Left lung (tissue), 10 donors: ENCODE data around the gene HAAO. TPM values are rescaled to one million over a fixed set of nuclear protein-coding genes. Genes with fewer than 3 reads are reported as not detected.

Experiments
- ATAC-seq: fragments of 200-7000 bp; cut with Tn5 transposase; one replicate; pipeline ENCODE4 v1.9.1; 2020; ENCODE audit warnings: moderate library complexity
- DNase-seq, 4 donors: peaks; one replicate each; pipeline ENCODE4 v3.0.0-alpha.2; 2013 to 2020
- H3K27ac ChIP-seq, 2 donors: fragments of 200-600 bp; sonication (generic) in 1 of 2; one replicate each; pipeline versions ENCODE4 v1.5.0 to v1.8.0; 2020 to 2021
- H3K27me3 ChIP-seq, 2 donors: fragments of 200-600 bp; sonication (generic) in 1 of 2; one replicate each; pipeline versions ENCODE4 v1.5.0 to v1.8.0; 2020 to 2021
- H3K36me3 ChIP-seq, 2 donors: fragments of 200-600 bp; sonication (generic) in 1 of 2; one replicate each; pipeline versions ENCODE4 v1.5.0 to v1.8.0; 2020 to 2021
- H3K4me1 ChIP-seq, 2 donors: fragments of 200-600 bp; one replicate each; pipeline ENCODE4 v1.8.0; 2021
- H3K4me3 ChIP-seq, 2 donors: fragments of 200-600 bp; sonication (generic) in 1 of 2; one replicate each; pipeline versions ENCODE4 v1.5.0 to v1.8.0; 2020 to 2021; ENCODE audit warnings: mild to moderate bottlenecking in 1 of 2
- H3K9me3 ChIP-seq, 2 donors: fragments of 200-600 bp; sonication (generic) in 1 of 2; one replicate each; pipeline versions ENCODE4 v1.5.0 to v1.8.0; 2020 to 2021
- CTCF ChIP-seq, 2 donors: fragments of 200-600 bp; sonication (generic) in 1 of 2; IDR thresholded peaks; one replicate each; pipeline versions ENCODE4 v1.5.0 to v1.8.0; 2021; ENCODE audit warnings: antibody characterized with exemption in 2 of 2
- intact Hi-C, 2 donors: fragments of 100-400 bp; cut with DNase I; formaldehyde crosslinking; loops; one replicate each; pipeline versions ENCODE4 v1.11.2 to v1.14.2; 2022
- polyA plus RNA-seq, 6 donors: library from polyadenylated mRNA; unstranded; fragments of 120-200 nt; gene quantifications; one replicate each; pipeline ENCODE4 v1.2.1, GENCODE V29; 2013; ENCODE audit not compliant: insufficient read length in 6 of 6
- total RNA-seq, 2 donors: library from RNA; stranded (reverse); fragmentation: NEBNext Ultra II Directional; extraction: Animal tissue kit (Norgen Biotek cat#: 25700); gene quantifications; one replicate each; pipeline ENCODE4 v1.2.1, GENCODE V29; 2021
- donor health status: DM: no; HTN: yes; CAD: no.
- donor health status: DM: no; HTN: no; CAD: no.

HAAO gene
- total and polyA plus RNA-seq, 8 donors = 6.2 to 32.8 (median 28.3) TPM

- Histone ChIP-seq H3K27me3 (no peaks in the 10 kb centered on the region), H3K36me3 (no peaks in the 10 kb centered on the region), H3K9me3 (no peaks in the 10 kb centered on the region), H3K4me3 (no peak overlapping the region), H3K4me1 (no peaks in the 10 kb centered on the region), H3K27ac (no peak overlapping the region)
- no peak for ATAC-seq
- no peak for DNase-seq
- intact Hi-C loops = no loop called here
- no peak for TF ChIP-seq CTCF (IDR thresholded peaks at IDR 0.05)
Observed at GRCh38 chr2:42744545-42745082, 47.8 kb downstream of the HAAO start.

GRCh38 chr2:42743659-42743990 is 48.8 kb downstream of the HAAO start:
- Histone ChIP-seq H3K27me3 (no peaks in the 10 kb centered on the region), H3K9me3 (no peaks in the 10 kb centered on the region), H3K4me1 (no peaks in the 10 kb centered on the region), H3K4me3 (no peak overlapping the region), H3K27ac (no peak overlapping the region), H3K36me3 (no peaks in the 10 kb centered on the region)
- no peak for TF ChIP-seq CTCF (IDR thresholded peaks at IDR 0.05)
- DNase-seq = no peak
- intact Hi-C loops = no loop called here
- no peak for ATAC-seq

GRCh38 chr2:42742740-42743658 is 49.4 kb downstream of the HAAO start:
- ATAC-seq = no peak
- TF ChIP-seq CTCF (IDR thresholded peaks at IDR 0.05) = no peak
- Histone ChIP-seq H3K4me1 (no peaks in the 10 kb centered on the region), H3K36me3 (no peaks in the 10 kb centered on the region), H3K4me3 (no peak overlapping the region), H3K27ac (no peak overlapping the region), H3K27me3 (no peaks in the 10 kb centered on the region), H3K9me3 (peaks cover 0 to 2% of the 10 kb centered on the region in 2 donors)
- intact Hi-C loops = no loop called here
- DNase-seq = no peak

GRCh38 chr2:42741140-42741539 is 51.2 kb downstream of the HAAO start:
- peak in 1 of 4 donors; percentile 26 for DNase-seq
- no peak overlapping the region for H3K4me3 ChIP-seq
- intact Hi-C loops = no loop called here
- H3K27me3 ChIP-seq = no peaks in the 10 kb centered on the region
- ATAC-seq = peak; percentile 94
- H3K27ac ChIP-seq = peak overlapping the region in 1 of 2 donors; percentile 73
- H3K9me3 ChIP-seq = peaks cover 0 to 2% of the 10 kb centered on the region in 2 donors
- H3K36me3 ChIP-seq = peaks cover 0 to 5% of the 10 kb centered on the region in 2 donors
- no peak for TF ChIP-seq CTCF (IDR thresholded peaks at IDR 0.05)
- H3K4me1 ChIP-seq = no peaks in the 10 kb centered on the region

- intact Hi-C loops = no loop called here
- DNase-seq (no peak), ATAC-seq (no peak)
- Histone ChIP-seq H3K9me3 (peaks cover 0 to 11% of the 10 kb centered on the region in 2 donors), H3K36me3 (peaks cover 0 to 9% of the 10 kb centered on the region in 2 donors), H3K4me3 (no peak overlapping the region), H3K27me3 (no peaks in the 10 kb centered on the region), H3K27ac (no peak overlapping the region), H3K4me1 (no peaks in the 10 kb centered on the region)
- no peak for TF ChIP-seq CTCF (IDR thresholded peaks at IDR 0.05)
Observed at GRCh38 chr2:42736598-42737322, 55.6 kb downstream of the HAAO start.
